Suprapubic skin (tissue), 4 donors: ENCODE data around the gene PTGES2. TPM values are rescaled to one million over a fixed set of nuclear protein-coding genes. Genes with fewer than 3 reads are reported as not detected.
"Not testable (repeated sequence)": the region's sequence is repeated elsewhere in the genome, so short reads cannot be mapped to it uniquely, and the experiment has no call there.

Experiments used
- DNase-seq, 2 donors: peaks; one replicate each; pipeline ENCODE4 v3.0.0-alpha.2; 2019; ENCODE audit warnings: low spot score in 2 of 2
- H3K27ac ChIP-seq: fragments of 200-600 bp; sonication (generic); one replicate; pipeline ENCODE4 v1.5.1; 2019
- H3K27me3 ChIP-seq: fragments of 200-600 bp; sonication (generic); one replicate; pipeline ENCODE4 v1.5.1; 2019
- H3K36me3 ChIP-seq: fragments of 200-600 bp; sonication (generic); one replicate; pipeline ENCODE4 v1.5.1; 2019
- H3K4me1 ChIP-seq: fragments of 200-600 bp; sonication (generic); one replicate; pipeline ENCODE4 v1.5.1; 2019
- H3K4me3 ChIP-seq: fragments of 200-600 bp; sonication (generic); one replicate; pipeline ENCODE4 v1.5.1; 2019; ENCODE audit warnings: mild to moderate bottlenecking
- H3K9me3 ChIP-seq: fragments of 200-600 bp; sonication (generic); one replicate; pipeline ENCODE4 v1.5.1; 2019
- CTCF ChIP-seq, 2 donors: fragments of 200-600 bp in 1 of 2; fragments of 450-650 bp in 1 of 2; sonication (generic) in 1 of 2; IDR thresholded peaks; one replicate each; pipeline ENCODE4 v1.5.1; 2016 to 2019; ENCODE audit warnings: antibody characterized with exemption in 2 of 2, mild to moderate bottlenecking in 1 of 2, moderate library complexity in 1 of 2
- EP300 ChIP-seq: sonication (generic); formaldehyde crosslinking; IDR thresholded peaks from one replicate; pipeline ENCODE4 v1.6.1; 2017; ENCODE audit warnings: antibody characterized with exemption
- POLR2A ChIP-seq, 2 donors: fragments of 450-650 bp; IDR thresholded peaks; one replicate each; pipeline ENCODE4 v1.6.1; 2017; ENCODE audit warnings: antibody characterized with exemption in 2 of 2, mild to moderate bottlenecking in 2 of 2, moderate library complexity in 2 of 2
- POLR2AphosphoS5 ChIP-seq, 3 donors: sonication (generic); formaldehyde crosslinking; IDR thresholded peaks; one replicate each; pipeline ENCODE4 v1.6.1; 2017; ENCODE audit warnings: antibody characterized with exemption in 3 of 3
- WGBS: methylation state at CpG from one replicate; pipeline ENCODE4 v1.1.5; 2018; 5-methylcytosine and 5-hydroxymethylcytosine counted together
- total RNA-seq, 4 donors: library from RNA; depleted of rRNA; stranded (reverse); fragments of >200 nt; gene quantifications; one replicate each; pipeline ENCODE4 v1.1.0, GENCODE V29; 2016

Gene PTGES2
- total RNA-seq, 4 donors from 2014 or later: 47.4 to 76.0 (median 55.9) TPM

- H3K36me3 ChIP-seq: no peaks in the 10 kb centered on the region
- DNase-seq: peak in 1 of 2 donors; percentile 7
- H3K27me3 ChIP-seq: no peaks in the 10 kb centered on the region
- no peaks in the 10 kb centered on the region for H3K9me3 ChIP-seq
- no peak overlapping the region for H3K4me3 ChIP-seq
- 80% methylated on average over 3 of the region's 16 CpGs for WGBS
- TF ChIP-seq POLR2A (IDR thresholded peaks at IDR 0.05) (no peak), CTCF (IDR thresholded peaks at IDR 0.05) (no peak), POLR2AphosphoS5 (IDR thresholded peaks at IDR 0.05) (no peak), EP300 (no peak)
- no peak overlapping the region for H3K27ac ChIP-seq
- peaks cover 10% of the 10 kb centered on the region for H3K4me1 ChIP-seq
Measured at GRCh38 chr9:128139621-128140020, 12.1 kb upstream of the PTGES2 start.

- Histone ChIP-seq H3K4me1 (no peaks in the 10 kb centered on the region), H3K9me3 (no peaks in the 10 kb centered on the region), H3K4me3 (no peak overlapping the region), H3K36me3 (no peaks in the 10 kb centered on the region), H3K27ac (no peak overlapping the region), H3K27me3 (no peaks in the 10 kb centered on the region)
- peak in 1 of 2 donors; percentile 49 for DNase-seq
- WGBS: no CpG with 5 or more reads among the region's 3 CpGs
- TF ChIP-seq POLR2AphosphoS5 (IDR thresholded peaks at IDR 0.05) (no peak), EP300 (no peak), CTCF (IDR thresholded peaks at IDR 0.05) (no peak), POLR2A (IDR thresholded peaks at IDR 0.05) (no peak)
Measured at GRCh38 chr9:128138001-128138400, 10.5 kb upstream of the PTGES2 start.

GRCh38 chr9:128136816-128137793 is 9.6 kb upstream of the PTGES2 start:
- H3K9me3 ChIP-seq: no peaks in the 10 kb centered on the region
- H3K27ac ChIP-seq: no peak overlapping the region
- H3K4me3 ChIP-seq: no peak overlapping the region
- no peaks in the 10 kb centered on the region for H3K27me3 ChIP-seq
- no peaks in the 10 kb centered on the region for H3K4me1 ChIP-seq
- DNase-seq: peak in 1 of 2 donors; percentile 44
- WGBS: 87% methylated on average over 18 of the region's 18 CpGs
- no peaks in the 10 kb centered on the region for H3K36me3 ChIP-seq
- no peak for TF ChIP-seq POLR2AphosphoS5 (IDR thresholded peaks at IDR 0.05)

GRCh38 chr9:128135561-128135960 is 8.0 kb upstream of the PTGES2 start:
- not testable (repeated sequence) for DNase-seq, H3K4me3 ChIP-seq, H3K27ac ChIP-seq, H3K27me3 ChIP-seq, H3K36me3 ChIP-seq, H3K4me1 ChIP-seq, H3K9me3 ChIP-seq
- WGBS: 74% methylated on average over 8 of the region's 8 CpGs

GRCh38 chr9:128132139-128132538 is 4.6 kb upstream of the PTGES2 start:
- H3K9me3 ChIP-seq, H3K4me3 ChIP-seq, H3K36me3 ChIP-seq, H3K27ac ChIP-seq, DNase-seq, H3K27me3 ChIP-seq: not testable (repeated sequence)
- H3K4me1 ChIP-seq: peaks cover 15% of the 10 kb centered on the region
- WGBS: 47% methylated on average over 7 of the region's 8 CpGs

- DNase-seq: peak in 1 of 2 donors; percentile 18
- 85% methylated on average over 8 of the region's 8 CpGs for WGBS
- not testable (repeated sequence) for H3K27me3 ChIP-seq, H3K27ac ChIP-seq, H3K9me3 ChIP-seq, H3K36me3 ChIP-seq, H3K4me3 ChIP-seq
- peaks cover 23% of the 10 kb centered on the region for H3K4me1 ChIP-seq
Measured at GRCh38 chr9:128131346-128131745, 3.8 kb upstream of the PTGES2 start.

- not testable (repeated sequence) for H3K27ac ChIP-seq, H3K4me3 ChIP-seq, H3K9me3 ChIP-seq, H3K36me3 ChIP-seq, H3K27me3 ChIP-seq
- 57% methylated on average over 6 of the region's 7 CpGs for WGBS
- peaks cover 30% of the 10 kb centered on the region for H3K4me1 ChIP-seq
- peak in 1 of 2 donors; percentile 41 for DNase-seq
Measured at GRCh38 chr9:128130651-128131050, 3.1 kb upstream of the PTGES2 start.
